H9 (cell line): ENCODE measurements around the gene SLC51B. TPM values are rescaled to one million over a fixed set of nuclear protein-coding genes. Genes with fewer than 3 reads are reported as not detected.

Experiments
- DNase-seq: peaks from one replicate; pipeline ENCODE4 v3.0.0-alpha.2; 2017
- H2AFZ ChIP-seq: one replicate; pipeline ENCODE4 v1.6.1; 2013; ENCODE audit warnings: mild to moderate bottlenecking, low read length, control low read depth, moderate library complexity
- H2AK5ac ChIP-seq: 2 replicates; pipeline ENCODE4 v1.6.1; 2013; ENCODE audit warnings: low read length, control low read depth, mixed read lengths; ENCODE audit not compliant: insufficient read length
- H2BK120ac ChIP-seq: one replicate; pipeline ENCODE4 v1.6.1; 2013; ENCODE audit warnings: low read depth, mild to moderate bottlenecking, low read length, control low read depth, inconsistent platforms; ENCODE audit not compliant: poor library complexity, severe bottlenecking
- H2BK12ac ChIP-seq: 2 replicates; pipeline ENCODE4 v1.6.1; 2013; ENCODE audit warnings: low read length, control low read depth, mixed read lengths, low read depth; ENCODE audit not compliant: insufficient read length
- H2BK15ac ChIP-seq: 2 replicates; pipeline ENCODE4 v1.6.1; 2013; ENCODE audit warnings: low read depth, low read length, control low read depth
- H2BK20ac ChIP-seq: one replicate; pipeline ENCODE4 v1.6.1; 2013; ENCODE audit warnings: low read depth, mild to moderate bottlenecking, low read length, control low read depth, inconsistent platforms; ENCODE audit not compliant: poor library complexity, severe bottlenecking
- H2BK5ac ChIP-seq: 2 replicates; pipeline ENCODE4 v1.6.1; 2013; ENCODE audit warnings: low read length, control low read depth, mixed read lengths; ENCODE audit not compliant: insufficient read length
- H3K14ac ChIP-seq: 2 replicates; pipeline ENCODE4 v1.6.1; 2013; ENCODE audit warnings: low read length, control low read depth; ENCODE audit not compliant: insufficient read depth
- H3K18ac ChIP-seq: 2 replicates; pipeline ENCODE4 v1.6.1; 2013; ENCODE audit warnings: low read depth, mild to moderate bottlenecking, mixed read lengths, low read length, control low read depth; ENCODE audit not compliant: insufficient read length
- H3K23ac ChIP-seq: 2 replicates; pipeline ENCODE4 v1.6.1; 2013; ENCODE audit warnings: low read length, control low read depth, mixed read lengths, low read depth; ENCODE audit not compliant: insufficient read length
- H3K23me2 ChIP-seq: 2 replicates; pipeline ENCODE4 v1.6.1; 2013; ENCODE audit warnings: low read depth, mild to moderate bottlenecking, mixed read lengths, low read length, control low read depth; ENCODE audit not compliant: insufficient read length, poor library complexity, severe bottlenecking
- H3K27ac ChIP-seq: 2 replicates; pipeline ENCODE4 v1.5.1; 2013; ENCODE audit warnings: low read length, control low read depth, mixed read lengths, low read depth; ENCODE audit not compliant: insufficient read length
- H3K27me3 ChIP-seq: 2 replicates; pipeline ENCODE4 v1.6.1; 2013; ENCODE audit warnings: low read length, control low read depth, inconsistent platforms; ENCODE audit not compliant: insufficient read depth
- H3K4ac ChIP-seq: 2 replicates; pipeline ENCODE4 v1.6.1; 2013; ENCODE audit warnings: low read depth, mild to moderate bottlenecking, control low read depth, inconsistent platforms, low read length, moderate library complexity
- H3K4me1 ChIP-seq: 2 replicates; pipeline ENCODE4 v1.6.1; 2013; ENCODE audit warnings: low read length, control low read depth, inconsistent platforms; ENCODE audit not compliant: insufficient read depth
- H3K4me2 ChIP-seq: 2 replicates; pipeline ENCODE4 v1.6.1; 2013; ENCODE audit warnings: low read length, control low read depth, mixed read lengths; ENCODE audit not compliant: insufficient read length, insufficient read depth
- H3K56ac ChIP-seq: 2 replicates; pipeline ENCODE4 v1.6.1; 2013; ENCODE audit warnings: low read depth, mild to moderate bottlenecking, mixed read lengths, low read length, control low read depth; ENCODE audit not compliant: insufficient read length
- H3K79me1 ChIP-seq: 2 replicates; pipeline ENCODE4 v1.6.1; 2013; ENCODE audit warnings: low read depth, mild to moderate bottlenecking, moderate library complexity, low read length, control low read depth, inconsistent platforms; ENCODE audit not compliant: insufficient read depth, poor library complexity, severe bottlenecking
- H3K79me2 ChIP-seq: 2 replicates; pipeline ENCODE4 v1.6.1; 2013; ENCODE audit warnings: low read length, control low read depth, inconsistent platforms; ENCODE audit not compliant: insufficient read depth
- H3K9ac ChIP-seq: 2 replicates; pipeline ENCODE4 v1.6.1; 2013; ENCODE audit warnings: low read length, control low read depth, mixed read lengths; ENCODE audit not compliant: insufficient read length; ENCODE audit errors: extremely low read depth
- H3K9me3 ChIP-seq: one replicate; pipeline ENCODE4 v1.6.1; 2013; ENCODE audit warnings: low read depth, low read length, inconsistent platforms; ENCODE audit not compliant: control insufficient read depth
- H3T11ph ChIP-seq: one replicate; pipeline ENCODE4 v1.6.1; 2013; ENCODE audit warnings: mild to moderate bottlenecking, low read length, control low read depth, inconsistent platforms
- H4K20me1 ChIP-seq: one replicate; pipeline ENCODE4 v1.6.1; 2013; ENCODE audit not compliant: control insufficient read depth, insufficient read length, insufficient read depth
- H4K5ac ChIP-seq: 2 replicates; pipeline ENCODE4 v1.6.1; 2013; ENCODE audit warnings: low read depth, mild to moderate bottlenecking, mixed read lengths, low read length, control low read depth; ENCODE audit not compliant: insufficient read length
- H4K8ac ChIP-seq: replicated peaks from 2 replicates; pipeline ENCODE4 v1.6.1; 2013; ENCODE audit warnings: low read length, control low read depth, mixed read lengths, low read depth; ENCODE audit not compliant: insufficient read length
- H4K91ac ChIP-seq: 2 replicates; pipeline ENCODE4 v1.6.1; 2013; ENCODE audit warnings: low read depth, mild to moderate bottlenecking, moderate library complexity, mixed read lengths, low read length, control low read depth; ENCODE audit not compliant: insufficient read length
- H3K27ac Mint-ChIP-seq, 3 experiments: 2 replicates in 2 of 3; 3 replicates in 1 of 3; pipeline ENCODE4 v1.8.0; 2020 to 2021; ENCODE audit warnings: mixed read lengths in 3 of 3, mild to moderate bottlenecking in 1 of 3, moderate library complexity in 1 of 3
- H3K27me3 Mint-ChIP-seq: 2 replicates; pipeline ENCODE4 v1.8.0; 2021; ENCODE audit warnings: low read depth, mild to moderate bottlenecking, moderate library complexity, mixed read lengths
- H3K36me3 Mint-ChIP-seq, 3 experiments: 2 replicates in 2 of 3; 3 replicates in 1 of 3; pipeline ENCODE4 v1.8.0; 2020 to 2021; ENCODE audit warnings: low read depth in 3 of 3, mixed read lengths in 3 of 3; ENCODE audit not compliant: insufficient read depth in 1 of 3
- H3K4me1 Mint-ChIP-seq, 2 experiments: 2 replicates each; pipeline ENCODE4 v1.8.0; 2020; ENCODE audit warnings: mixed read lengths in 2 of 2
- H3K4me3 Mint-ChIP-seq, 2 experiments: 2 replicates in 1 of 2; 3 replicates in 1 of 2; pipeline ENCODE4 v1.8.0; 2020 to 2021; ENCODE audit warnings: mild to moderate bottlenecking in 2 of 2, mixed read lengths in 2 of 2, moderate library complexity in 1 of 2
- H3K9me3 Mint-ChIP-seq, 2 experiments: 2 replicates in 1 of 2; 3 replicates in 1 of 2; pipeline ENCODE4 v1.8.0; 2020; ENCODE audit warnings: mild to moderate bottlenecking in 2 of 2, mixed read lengths in 2 of 2, moderate library complexity in 1 of 2
- CTCF ChIP-seq: fragments of 200-600 bp; sonication (generic); conservative IDR thresholded peaks from 3 replicates; pipeline ENCODE4 v1.8.0; 2021; ENCODE audit warnings: antibody characterized with exemption, mild to moderate bottlenecking
- WGBS: extraction: QIAGEN DNeasy Blood & Tissue Kit; methylation state at CpG from one replicate; pipeline ENCODE4 v1.1.7; 2013; ENCODE audit warnings: missing lambda C conversion rate, low lambda C conversion rate, mixed read lengths; ENCODE audit not compliant: insufficient read length; ENCODE audit errors: extremely low coverage; 5-methylcytosine and 5-hydroxymethylcytosine counted together
- total RNA-seq: library from RNA; stranded (reverse); gene quantifications from 2 replicates; pipeline ENCODE4 v1.2.1, GENCODE V29; 2021

Gene SLC51B
- total RNA-seq, 1 experiment from 2014 or later: not detected

GRCh38 chr15:65084500-65085206 is 39.5 kb downstream of the SLC51B start:
- no peaks in the 10 kb centered on the region for H3K79me2 ChIP-seq
- TF ChIP-seq CTCF: no peak
- H4K5ac ChIP-seq: no peak overlapping the region
- DNase-seq: no peak
- no peaks in the 10 kb centered on the region for H4K20me1 ChIP-seq
- no peak overlapping the region for H2BK12ac ChIP-seq
- H3K27me3 ChIP-seq: no peaks in the 10 kb centered on the region
- no peaks in the 10 kb centered on the region for H3K36me3 Mint-ChIP-seq
- H3K18ac ChIP-seq: no peak overlapping the region
- no peak overlapping the region for H3K4ac ChIP-seq
- H3K4me1 ChIP-seq: peaks cover 16% of the 10 kb centered on the region; the same call in 1 of the 2 replicates
- H3K4me3 Mint-ChIP-seq: no peak overlapping the region; a peak in 1 of 5 replicates
- H2AFZ ChIP-seq: no peak overlapping the region
- no peak overlapping the region for H2BK5ac ChIP-seq
- H3K27me3 Mint-ChIP-seq: peaks cover 24% of the 10 kb centered on the region
- no peak overlapping the region for H2AK5ac ChIP-seq
- H4K91ac ChIP-seq: no peak overlapping the region
- WGBS: no CpG with 5 or more reads among the region's 7 CpGs
- H2BK20ac ChIP-seq: no peak overlapping the region
- no peak overlapping the region for H2BK15ac ChIP-seq
- H4K8ac ChIP-seq: no peak overlapping the region
- H3K14ac ChIP-seq: no peak overlapping the region
- H3K27ac ChIP-seq: no peak overlapping the region
- no peaks in the 10 kb centered on the region; a peak in 1 of 5 replicates for H3K9me3 Mint-ChIP-seq
- no peaks in the 10 kb centered on the region for H3K9me3 ChIP-seq
- H3K56ac ChIP-seq: no peak overlapping the region
- no peaks in the 10 kb centered on the region for H3K79me1 ChIP-seq
- H3K23ac ChIP-seq: no peak overlapping the region
- H3K4me2 ChIP-seq: no peak overlapping the region
- H3K9ac ChIP-seq: no peak overlapping the region
- no peak overlapping the region for H2BK120ac ChIP-seq
- no peaks in the 10 kb centered on the region for H3K23me2 ChIP-seq
- peaks cover 62 to 77% of the 10 kb centered on the region in 2 experiments for H3K4me1 Mint-ChIP-seq
- peak overlapping the region in 1 of 3 experiments; percentile 91; a peak in 1 of 7 replicates for H3K27ac Mint-ChIP-seq
- H3T11ph ChIP-seq: no peak overlapping the region
